OCI-M1 (cell line): Measurements from ENCODE around the gene ARL15.

ENCODE experiments used
- DNase-seq: peaks from one replicate; lab custom pipeline; 2025; lab: John Stamatoyannopoulos, UW

Gene ARL15

DNA sequence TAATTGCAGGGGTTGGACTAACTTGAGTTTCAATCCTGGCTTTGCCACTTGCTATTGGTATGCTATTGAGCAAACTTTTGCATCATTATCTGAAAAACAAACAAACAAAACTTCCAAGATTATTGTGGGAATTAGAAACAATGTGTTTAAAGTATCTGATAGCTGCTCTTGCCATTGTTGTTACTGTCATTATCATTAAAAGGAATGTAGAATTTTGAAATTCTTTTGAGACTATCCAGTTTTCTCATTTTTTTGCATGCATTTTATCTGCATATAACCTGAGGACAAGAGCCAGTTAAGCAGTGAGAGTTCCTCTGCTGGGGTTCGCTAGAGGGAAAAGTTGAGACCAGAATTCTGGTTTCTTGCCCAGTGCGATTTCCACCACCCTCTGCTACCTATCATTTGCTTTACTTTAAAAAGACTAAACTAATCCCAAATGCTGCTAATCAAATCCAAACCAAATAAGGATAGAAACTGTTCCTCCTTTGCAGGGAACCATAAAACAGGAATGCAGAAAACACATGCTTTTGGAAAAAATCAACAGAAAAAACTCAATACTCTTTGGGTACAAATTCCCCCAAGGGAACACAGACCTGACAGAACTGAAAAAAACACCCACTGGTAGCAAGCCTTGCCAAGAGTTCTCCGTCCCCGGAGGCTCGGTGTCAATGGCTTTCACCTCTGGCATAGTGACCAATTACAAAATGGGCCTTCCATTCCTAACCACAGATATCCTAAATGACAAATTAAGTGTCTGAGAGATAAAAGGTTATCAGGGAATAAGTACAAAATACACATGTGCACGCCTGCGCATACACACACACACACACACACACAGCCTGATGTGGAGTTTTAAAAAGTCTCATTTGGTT is 373.7 kb downstream of the ARL15 start:
- DNase-seq = no peak

DNA sequence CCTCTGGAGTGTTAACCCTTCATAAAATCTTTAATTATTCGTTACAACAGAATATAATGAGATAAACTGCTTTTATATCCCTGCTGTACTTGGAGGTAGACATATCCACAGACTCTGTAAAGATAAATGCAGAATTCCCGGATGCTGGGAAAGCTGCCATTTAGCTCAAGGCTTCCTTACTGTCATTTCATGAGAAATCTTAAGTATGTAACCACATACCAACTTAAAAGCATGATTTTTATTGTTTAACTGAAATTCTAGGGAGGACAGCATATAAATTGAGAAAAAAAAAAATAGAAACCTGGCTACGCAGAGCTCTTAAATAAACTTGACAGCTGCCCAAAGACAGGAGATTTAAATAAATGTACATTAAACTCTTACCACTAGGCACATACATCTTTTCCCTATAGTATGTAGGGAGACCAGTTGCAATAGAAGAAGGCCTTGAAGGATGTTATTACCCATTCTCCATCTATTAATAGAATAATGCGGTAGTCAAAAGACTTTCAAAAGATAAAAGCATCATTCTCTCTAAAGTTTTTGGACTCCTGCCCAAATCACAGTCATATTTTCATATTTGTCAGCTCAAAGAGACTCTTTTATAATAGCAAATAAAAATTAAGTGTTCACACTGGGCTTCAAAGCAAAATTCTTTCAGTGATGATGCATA is 376.1 kb downstream of the ARL15 start:
- no peak for DNase-seq

DNA sequence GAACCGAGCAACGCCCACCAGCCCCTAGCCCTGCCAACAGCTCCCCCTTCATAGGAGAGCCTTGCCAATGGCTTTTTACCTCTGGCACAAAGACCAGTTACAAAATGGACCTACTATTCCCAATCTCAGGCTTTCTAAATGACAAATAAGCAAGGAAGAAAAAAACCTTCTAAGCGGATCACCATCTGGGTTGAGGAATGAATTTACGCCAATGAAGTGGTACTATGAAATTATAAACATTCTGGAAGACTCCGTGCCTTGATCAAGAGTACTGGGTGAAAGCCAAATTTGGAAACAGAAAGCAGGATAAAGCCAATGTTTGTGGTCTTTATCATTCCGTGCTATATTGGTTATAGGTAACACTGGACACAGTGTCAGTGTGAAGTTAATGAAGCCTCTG is 378.0 kb downstream of the ARL15 start:
- no peak for DNase-seq

DNA sequence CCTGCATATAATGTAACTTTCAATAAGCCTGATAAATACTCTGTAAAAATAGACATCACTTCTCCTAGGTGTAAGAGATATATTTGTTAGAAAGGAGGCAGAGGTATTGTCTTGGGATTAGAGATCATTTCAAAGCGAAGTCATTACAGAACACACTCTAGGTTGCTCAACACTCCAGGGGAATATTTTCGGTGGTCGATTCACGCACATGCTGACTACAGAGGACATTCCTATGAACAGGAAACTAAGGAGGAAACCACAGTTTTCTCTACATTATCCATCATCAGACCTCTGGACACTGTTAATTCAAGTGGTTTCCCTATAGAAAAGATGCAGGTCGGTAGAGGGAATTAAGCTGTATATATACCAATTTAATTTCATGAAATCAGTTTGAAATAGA is 379.9 kb downstream of the ARL15 start:
- no peak for DNase-seq

DNA sequence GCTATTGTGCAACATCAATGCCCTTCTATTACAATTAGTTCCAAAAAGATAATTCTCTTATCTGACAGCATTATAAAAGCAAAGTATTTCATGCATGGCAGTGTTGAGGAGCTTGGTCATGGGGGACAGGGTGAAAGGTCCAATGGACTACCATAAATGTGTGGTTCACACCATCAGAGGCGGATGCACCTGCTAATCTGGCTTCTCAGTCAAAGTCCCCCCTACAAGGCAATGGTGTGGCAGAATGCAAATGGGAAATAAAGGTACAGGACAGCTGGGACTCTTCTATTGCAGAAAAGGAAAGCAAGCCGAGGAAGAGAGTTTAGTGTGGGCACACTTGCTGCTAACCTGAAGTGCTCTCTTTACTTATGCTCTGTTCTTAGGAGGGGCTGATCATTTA is 380.8 kb downstream of the ARL15 start:
- no peak for DNase-seq

DNA sequence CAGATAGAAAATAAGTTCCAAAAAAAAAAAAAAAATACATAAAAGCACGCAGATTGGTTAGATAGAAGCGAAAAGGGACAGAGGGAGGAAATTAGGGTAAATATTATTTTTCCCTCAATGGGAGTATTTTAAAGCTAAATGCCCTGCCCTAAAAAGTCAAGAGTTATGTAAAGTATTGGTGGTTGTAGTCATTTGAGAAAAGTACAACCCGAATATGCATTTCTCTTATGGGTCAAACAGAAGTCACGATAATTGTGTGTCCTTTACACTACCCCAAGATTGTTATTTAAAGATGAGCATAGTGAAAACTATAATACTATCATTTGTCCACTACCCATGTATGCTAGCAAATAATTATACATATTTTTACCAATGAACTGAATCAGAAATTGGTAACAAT is 381.2 kb downstream of the ARL15 start:
- DNase-seq = no peak

DNA sequence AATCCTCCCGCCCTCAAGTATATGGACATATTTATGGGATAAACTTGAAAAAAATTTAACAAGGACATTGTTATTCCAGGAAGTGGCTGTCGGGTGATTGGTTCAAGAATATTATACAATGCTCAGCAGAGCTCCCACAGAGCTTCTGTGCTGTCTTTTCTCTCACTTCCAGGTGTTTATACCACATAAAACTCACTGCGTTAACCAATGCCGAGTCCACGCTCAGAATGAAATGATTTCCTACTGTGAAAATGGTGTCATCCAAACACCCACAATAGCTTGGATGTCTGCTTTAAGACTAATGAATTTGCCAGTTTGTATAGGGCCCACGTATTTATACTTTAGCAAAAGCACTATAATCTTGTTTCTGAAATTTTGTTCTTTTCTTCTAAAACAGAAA is 381.7 kb downstream of the ARL15 start:
- DNase-seq = no peak

DNA sequence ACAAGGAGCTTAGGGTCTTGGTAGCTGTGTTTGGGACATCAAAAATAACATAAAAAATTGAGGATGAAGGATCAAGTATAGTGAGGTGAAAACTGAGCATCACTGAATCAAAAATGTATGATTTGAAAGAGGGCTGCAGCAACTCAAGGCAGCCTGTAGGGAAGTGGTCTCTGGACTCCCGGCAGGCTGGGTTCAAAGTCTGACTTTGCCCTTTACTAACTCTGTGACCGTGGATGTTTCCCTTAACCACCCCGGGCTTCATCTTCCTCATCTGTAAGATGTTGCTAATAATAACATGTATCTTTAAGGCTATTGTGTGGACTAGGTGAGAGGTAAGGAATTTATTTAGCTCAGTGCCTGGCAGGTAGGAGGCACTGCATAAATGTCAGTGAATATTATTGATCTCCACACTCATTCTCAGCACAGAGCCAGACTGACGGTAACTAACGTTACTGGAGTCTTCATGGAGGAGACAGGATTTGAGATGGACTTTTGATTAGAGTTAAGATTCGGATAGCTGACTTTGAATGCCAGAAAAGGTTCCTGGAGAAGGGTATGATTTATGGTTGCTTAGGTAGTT is 382.6 kb downstream of the ARL15 start:
- DNase-seq = no peak

DNA sequence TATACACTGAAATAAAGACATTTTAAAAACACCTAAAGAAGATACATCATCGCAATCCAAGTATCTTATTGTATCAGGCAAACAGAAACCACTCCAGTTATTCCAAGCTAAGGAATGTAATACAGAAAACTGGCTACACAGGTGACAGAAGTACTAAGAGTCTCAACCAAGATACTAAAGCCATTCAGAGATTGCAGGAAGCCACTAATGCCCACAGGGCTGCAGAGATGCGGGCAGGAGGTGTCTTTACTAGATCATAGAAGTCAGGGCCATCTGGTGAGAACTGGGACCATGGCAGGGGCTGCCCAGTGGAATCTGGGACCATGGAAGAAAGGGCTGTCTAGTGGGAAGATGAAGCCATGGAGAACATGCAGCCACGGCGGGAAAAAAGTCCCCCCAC is 384.3 kb downstream of the ARL15 start:
- no peak for DNase-seq

DNA sequence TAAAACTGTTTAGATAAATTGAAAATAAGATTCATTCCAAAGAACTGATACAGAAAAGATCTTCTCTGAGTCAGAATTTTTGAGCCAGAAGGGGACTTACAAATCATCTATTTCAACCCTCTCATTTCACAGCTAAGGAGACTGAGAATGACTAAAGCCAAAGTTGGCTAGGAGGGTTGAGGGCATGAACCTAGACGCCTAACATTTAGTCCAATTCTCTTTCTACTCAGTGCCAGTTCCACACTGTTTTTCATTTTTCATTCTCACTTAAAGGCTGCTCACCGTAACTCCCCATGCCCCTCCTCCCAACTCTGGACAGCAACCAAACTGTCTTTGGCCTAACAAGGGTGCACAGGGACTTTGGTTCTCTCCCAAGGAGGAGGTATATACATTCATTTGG is 386.0 kb downstream of the ARL15 start:
- DNase-seq = no peak

DNA sequence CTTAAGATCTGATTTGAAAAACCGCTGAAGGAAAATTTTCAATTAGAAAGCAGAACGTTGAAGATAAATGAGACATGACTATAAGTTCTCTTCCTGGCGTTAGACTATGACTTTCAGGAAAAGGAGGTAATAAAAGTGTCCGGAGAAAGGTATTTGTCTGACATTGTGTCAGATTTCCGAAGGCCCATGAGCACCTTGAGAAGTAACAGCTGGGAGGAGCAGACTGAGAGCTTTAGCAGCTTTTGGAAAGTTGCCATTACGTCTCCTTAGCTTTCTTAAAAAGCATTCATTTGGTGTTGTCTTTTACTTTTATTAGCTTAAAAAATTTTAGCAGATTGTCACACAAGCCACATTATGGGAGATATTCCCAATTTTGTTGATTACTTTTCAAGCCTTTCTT is 386.4 kb downstream of the ARL15 start:
- DNase-seq = no peak

DNA sequence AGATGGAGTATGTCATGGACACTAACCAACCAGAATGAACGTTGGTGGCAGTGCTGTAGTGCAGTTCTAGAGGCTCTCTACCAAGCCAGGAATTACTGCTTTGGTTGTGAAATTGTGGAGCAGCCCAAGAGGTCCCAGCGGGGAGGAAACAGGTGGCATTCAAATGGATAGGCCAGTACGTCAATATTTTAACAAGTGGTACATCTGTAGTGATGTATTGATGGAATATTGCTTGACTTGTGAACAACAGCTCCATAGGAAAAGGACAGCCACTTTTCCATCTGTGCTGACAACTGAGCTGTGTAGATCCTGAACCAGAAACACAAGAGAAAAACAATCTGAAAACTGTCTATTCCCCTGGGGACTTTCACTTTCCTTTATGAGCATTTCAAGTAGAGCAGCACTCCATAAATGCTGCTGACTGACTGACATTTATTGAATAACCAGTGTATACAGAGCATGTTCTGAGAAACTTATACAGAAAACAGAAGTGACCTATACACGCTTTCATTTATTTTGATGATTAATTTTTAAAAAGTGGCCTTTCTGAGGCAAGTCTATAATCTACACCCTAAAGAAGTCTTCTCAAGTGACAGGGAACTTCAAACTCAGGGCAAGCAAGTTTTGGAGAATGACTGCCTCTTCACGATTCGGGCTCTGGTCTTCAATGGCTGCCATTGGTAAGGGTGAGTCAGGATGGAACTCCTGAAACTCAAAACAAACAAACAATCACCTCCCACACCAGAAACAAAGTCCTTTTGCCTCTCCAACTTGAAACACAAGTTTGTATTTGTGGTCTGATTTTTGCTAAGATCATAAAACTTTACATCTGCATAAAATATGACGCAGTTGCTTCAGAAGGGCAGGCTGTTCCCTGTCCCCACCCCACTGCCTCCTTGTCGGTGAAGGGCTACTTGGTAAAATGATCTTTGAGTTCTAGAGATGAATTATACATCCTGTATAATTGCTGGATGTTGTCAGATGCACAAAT is 387.6 kb downstream of the ARL15 start:
- DNase-seq = peak; percentile 36

DNA sequence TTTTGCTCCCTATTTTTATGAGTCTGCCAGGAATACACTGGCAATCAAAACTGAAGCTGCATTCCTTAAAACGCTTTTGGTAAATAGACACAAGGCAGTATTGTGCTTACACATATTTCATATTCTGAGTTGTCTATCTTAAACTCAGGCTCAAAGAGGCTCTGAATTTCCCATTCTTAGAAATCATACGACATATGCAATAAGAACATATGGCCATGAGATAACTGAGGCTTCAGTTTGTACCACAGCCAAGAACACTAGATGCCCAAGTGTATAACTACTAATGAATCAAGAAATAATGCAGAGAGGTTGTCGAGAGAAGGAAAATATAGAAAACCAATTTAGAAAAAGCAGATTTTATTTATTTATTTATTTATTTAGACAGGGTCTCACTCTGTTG is 392.5 kb downstream of the ARL15 start:
- DNase-seq = peak; percentile 67

DNA sequence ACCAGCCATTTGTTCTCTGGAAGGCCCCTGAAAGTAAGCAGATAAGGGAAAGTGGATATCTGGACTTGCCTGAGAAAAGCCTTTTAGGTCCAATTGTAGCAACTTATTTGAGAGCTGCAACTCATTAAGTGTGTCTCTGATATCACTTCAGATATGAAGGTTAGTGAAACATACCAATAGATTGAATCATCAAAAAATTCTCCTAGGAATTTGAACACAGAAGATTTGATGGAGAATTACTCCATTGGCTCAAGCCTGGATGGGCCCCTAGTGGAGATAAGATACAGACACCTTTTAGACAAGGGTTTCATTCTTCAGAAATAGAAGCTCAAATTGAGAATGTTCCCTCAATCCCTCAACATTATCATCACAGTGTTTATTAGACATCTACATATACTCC is 393.3 kb downstream of the ARL15 start:
- DNase-seq = peak; percentile 33

DNA sequence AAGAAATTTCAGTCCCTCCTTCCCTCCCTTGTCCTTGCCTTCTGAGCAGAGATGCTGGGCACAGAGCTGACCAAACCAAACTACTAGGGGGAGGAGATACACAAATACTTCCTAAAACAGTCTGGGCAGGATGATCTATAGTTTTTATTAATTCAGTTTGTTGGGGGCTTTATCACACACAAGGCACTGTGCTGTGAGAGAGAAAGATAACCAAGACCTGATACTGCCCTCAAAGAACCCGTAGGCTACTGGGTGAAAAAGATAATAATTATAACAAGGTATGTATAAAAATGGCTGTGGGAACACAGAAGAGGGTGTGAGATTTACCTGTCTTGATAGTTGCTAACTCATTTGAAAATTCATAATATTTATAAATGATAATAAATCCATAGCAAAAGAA is 395.3 kb downstream of the ARL15 start:
- DNase-seq = peak; percentile 64

DNA sequence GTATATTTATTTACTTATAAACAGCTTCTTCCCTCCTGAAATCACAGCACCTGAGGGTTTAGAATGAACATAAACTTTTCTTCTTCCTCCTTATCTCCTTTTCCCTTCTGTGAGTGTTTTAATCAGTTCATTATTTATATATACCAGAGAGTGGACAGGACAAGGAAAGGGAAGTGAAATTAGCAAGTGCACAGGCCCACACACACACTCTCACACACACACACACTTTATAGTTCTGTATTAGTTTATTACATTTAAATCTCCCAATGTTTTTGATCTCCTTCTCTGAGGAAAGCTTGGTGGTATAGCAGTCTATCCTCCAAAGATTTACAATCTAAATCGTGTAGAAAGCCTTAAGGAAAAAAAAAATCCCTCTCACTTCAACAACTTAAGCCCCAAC is 396.4 kb downstream of the ARL15 start:
- peak; percentile 67 for DNase-seq

DNA sequence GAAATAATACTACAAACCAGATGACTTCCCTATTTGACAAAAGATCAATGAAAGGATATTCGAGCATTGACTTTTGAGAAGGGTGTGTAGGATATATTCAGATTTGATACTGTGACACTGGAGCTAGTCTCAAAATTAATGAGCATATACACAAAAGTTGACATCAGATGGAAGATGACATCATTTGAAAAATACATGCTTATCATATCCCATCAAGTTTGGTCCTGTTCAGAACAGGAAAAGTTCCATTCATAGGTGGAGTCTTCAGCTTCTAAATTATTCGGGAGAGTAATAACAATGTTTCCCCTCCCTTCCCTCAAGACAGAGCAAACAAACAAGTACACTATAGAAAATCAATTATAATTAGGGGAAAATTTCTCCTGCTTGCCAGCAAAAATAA is 401.6 kb downstream of the ARL15 start:
- DNase-seq = no peak

DNA sequence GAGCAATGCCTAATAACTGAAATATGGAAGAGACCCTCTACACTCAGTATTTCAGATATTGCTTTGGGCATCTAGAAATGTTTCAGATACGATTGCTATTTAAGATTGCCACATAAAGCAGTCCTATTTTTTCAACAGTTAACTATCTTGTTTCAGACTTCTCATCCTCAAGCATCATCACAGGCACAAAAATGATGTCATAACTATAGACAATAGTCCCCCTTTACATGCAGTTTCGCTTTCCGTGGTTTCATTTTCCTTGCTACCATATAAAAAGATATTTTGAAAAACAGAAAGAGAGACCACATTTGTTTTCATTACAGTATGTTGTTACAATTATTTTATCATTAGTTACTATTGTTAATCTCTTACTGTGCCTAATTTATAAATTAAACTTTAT is 402.5 kb downstream of the ARL15 start:
- DNase-seq = no peak

DNA sequence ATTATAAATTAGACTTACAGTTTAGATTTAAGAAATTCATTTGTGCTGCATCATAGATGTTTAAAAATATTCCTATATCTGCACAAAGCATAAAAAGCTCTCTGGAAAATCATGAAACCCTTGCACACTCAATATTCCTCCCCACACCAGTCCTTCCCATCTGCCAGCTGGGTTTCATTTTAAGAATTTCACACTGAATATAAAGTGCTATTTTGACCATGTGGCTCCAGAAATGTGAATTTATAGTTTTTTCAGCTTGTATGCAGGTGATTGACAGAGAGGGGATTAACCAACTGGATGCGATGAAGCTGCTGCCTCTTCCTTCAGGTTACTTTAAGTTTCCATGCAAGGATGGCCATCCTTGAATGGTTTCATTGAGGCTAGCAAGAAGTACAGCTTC is 403.6 kb downstream of the ARL15 start:
- no peak for DNase-seq

DNA sequence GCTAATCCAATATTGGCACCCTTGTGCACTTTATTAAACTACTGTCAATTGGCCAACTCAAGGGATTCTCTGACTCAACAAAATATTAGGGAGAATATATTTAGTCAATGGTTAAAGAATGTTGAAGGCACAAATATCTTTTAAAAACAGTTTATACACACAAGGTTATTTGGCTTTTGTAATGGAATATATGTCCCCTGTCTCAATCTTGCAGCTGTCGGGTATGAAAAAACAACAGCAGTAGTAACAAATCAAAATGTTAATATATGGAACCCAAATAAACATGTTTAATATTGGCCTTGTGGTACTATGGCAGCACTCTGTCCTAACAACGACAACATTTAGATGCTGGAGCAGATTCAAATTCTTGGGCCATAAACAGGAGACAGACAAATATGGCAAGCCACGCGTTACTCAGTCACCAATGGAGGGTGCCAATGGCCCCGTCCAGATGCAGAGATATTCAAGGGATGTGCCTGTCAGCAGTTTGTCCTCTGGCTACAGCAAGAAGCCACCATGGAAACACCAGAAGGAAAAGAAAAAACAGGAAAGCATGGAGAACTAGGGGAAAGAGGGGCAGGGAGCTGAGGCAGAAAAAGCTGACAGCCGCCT is 408.0 kb downstream of the ARL15 start:
- DNase-seq = no peak

DNA sequence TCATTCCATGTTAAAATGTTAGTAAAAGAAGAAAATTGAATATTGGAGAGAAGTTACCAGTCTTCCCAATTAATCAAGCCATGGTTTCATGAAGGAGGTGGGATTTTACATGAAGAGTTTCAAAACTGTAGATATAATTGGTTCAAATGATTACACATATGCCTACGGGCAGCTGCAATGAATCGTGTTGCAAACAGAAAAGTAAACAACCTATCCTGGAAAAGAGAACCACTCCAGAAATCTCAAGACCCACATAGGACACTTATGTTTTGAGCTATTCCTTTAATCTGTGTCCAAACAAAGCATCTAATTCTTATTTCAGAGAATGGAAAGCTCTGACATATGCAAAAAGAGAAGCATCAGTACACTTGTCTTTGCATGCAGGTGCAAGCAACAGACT is 409.7 kb downstream of the ARL15 start:
- DNase-seq = no peak
